HG03558 (cell line): ENCODE results near the gene MAPK4.
"Not testable (repeated sequence)": the region's sequence is repeated elsewhere in the genome, so short reads cannot be mapped to it uniquely, and the experiment has no call there.

Source experiments
- ATAC-seq: cut with Tn5 transposase; IDR thresholded peaks from one replicate; pipeline ENCODE4 v1.9.1; 2021; ENCODE audit warnings: moderate number of reproducible peaks; ENCODE audit not compliant: unreplicated experiment; ENCODE audit errors: extremely low read depth

Gene MAPK4

DNA sequence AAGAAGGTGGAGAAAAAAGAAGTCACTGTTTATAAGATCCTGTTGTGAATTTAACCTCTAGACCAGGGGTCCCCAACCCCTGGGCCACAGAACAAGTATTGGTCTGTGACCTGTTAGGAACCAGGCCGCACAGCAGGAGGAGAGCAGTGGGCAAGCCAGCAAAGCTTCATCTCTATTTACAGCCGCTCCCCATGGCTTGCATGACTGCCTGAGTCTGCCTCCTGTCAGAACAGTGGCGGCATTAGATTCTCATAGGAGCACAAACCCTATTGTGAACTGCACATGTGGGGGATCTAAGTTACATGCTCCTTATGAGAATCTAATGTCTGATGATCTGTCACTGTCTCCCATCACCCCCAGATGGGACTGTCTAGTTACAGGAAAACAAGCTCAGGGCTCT, 13.3 kb downstream of the MAPK4 start:
- not testable (repeated sequence) for ATAC-seq

DNA sequence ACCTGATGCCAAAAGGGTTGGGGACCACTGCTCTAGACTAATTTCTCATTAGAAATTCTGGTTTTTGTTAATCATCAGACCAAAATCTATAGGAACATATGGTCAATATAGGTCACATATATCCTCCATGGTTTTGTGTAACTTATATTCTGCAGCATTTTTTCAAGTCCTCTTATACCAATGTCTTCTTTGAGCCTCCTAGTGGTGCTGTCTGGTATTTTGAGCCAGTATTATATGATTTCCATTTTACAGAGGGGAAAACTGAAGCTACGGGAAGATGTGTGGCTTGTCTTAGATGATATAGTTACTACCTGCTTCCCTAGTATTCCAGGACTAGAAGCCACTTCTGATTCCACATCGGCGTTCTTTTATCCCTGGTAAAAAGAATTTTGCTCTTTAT, 13.8 kb downstream of the MAPK4 start:
- no peak for ATAC-seq

DNA sequence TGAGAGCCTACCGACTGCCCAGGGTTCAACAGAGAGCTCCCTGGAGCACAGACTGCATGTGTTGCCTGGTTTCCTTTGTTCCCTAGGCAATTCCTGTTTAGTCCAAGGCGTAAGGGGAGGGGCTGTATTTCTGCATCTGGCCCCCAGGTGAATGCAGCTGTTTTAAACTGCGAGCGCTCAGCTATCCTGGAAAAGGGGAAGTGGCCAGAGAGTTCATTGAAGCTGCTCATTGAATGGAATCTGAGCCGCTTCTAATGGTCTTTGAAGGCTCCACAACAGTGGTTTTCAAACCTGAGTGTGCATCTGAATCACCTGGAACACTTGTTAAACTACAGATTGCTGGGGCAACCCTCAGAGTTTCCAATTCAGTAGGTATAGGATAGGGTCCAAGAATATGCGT, 18.1 kb downstream of the MAPK4 start:
- no peak for ATAC-seq

DNA sequence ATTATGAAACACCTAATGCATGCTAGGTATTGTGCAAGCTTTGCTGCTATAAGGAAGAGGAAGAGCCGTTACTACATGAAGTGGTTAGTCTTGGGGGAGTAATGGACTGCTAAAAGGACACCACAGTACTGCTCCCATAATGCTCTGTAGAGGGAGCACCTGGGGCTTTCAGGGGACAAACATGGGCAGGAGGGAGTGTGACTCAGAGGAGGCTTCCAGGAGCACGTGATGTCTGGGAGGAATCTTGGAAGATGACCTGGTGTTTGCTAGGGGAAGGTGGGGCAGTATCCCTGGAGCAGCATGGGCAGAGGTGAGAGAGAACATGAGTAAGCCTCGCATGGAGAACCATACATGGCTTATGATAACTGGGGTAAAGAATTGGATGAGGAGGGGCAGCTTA, 18.8 kb downstream of the MAPK4 start:
- no peak for ATAC-seq

- no peak for ATAC-seq
Observed at GRCh38 chr18:50579061-50579774, 19.3 kb downstream of the MAPK4 start.

GRCh38 chr18:50581517-50581916, 21.6 kb downstream of the MAPK4 start:
- ATAC-seq: no peak

GRCh38 chr18:50582500-50582899, 22.6 kb downstream of the MAPK4 start:
- ATAC-seq: no peak

DNA sequence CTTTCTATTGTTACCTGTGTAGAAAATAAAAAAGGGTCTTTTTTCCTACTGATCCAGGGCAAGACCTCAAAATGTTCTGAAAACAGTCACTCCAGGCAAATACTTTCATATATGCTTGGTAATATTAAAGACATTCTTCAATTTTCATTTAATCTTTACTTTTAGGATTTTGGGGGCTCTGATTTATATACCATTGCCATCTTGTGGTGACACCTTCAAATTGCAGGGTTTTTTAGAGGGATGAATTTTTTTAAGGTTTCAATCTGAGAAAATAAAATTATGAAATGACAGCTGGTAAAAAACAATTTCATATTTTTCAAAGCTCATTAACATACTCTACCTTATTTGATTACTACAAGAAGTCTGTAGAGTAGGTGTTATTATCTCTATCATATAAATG, 26.8 kb downstream of the MAPK4 start:
- no peak for ATAC-seq

DNA sequence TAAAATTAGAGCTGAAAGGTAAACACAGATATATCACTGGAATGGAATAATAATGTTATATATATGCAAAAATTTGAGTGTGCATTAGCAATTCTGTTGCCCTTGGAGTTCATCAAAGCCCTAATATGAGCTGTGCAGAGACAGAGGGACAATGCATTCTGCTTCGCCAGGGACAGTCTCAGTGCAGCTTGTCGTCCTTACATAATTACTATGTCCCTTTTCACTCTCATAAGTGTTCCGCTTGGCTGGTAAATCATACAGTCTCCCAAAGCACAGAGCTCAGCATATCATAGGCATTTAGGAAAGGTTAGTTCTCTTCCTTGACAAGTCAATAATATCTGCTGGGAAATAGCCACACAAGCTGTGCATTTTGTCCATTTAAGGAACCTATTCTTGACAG, 30.7 kb downstream of the MAPK4 start:
- ATAC-seq: no peak

GRCh38 chr18:50594012-50594411, 34.1 kb downstream of the MAPK4 start:
- ATAC-seq: no peak

DNA sequence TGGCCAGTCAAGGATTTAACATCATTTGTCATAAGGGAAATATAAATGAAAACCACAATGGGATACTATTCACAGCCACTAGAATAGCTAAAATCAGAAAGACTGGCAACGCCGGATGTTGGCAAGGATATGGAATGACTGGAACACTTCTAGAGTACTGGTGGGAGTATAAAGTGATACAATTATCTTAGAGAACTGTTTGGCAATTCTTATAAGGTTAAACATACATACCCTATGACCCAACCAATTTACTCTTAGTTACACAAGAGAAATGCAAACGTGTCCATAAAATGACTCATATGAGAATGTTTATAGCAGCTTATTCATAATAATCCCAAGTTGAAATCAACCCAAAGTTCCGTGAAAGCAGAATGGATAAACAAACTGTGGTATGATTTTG, 35.1 kb downstream of the MAPK4 start:
- ATAC-seq: no peak

- no peak for ATAC-seq
Observed at GRCh38 chr18:50602466-50602865, 42.6 kb downstream of the MAPK4 start.

DNA sequence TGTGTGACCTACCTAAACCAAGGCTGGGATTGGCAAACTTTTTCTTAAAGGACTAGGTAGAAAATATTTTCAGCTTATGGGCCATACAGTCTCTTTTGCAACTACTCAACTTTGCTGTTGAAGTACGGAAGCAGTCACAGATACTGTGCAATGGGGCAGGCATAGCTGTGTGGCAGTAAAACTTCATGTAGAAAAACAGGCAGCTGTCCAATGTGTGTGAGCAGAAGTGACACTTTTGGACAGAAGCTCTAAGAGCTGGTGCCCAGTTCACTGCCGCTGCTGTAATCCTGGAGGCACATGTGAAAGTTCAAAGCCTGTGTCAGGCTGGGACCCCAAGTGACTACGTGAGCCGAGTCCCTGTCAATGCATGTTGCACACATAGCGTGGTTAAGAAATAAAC, 46.7 kb downstream of the MAPK4 start:
- no peak for ATAC-seq

DNA sequence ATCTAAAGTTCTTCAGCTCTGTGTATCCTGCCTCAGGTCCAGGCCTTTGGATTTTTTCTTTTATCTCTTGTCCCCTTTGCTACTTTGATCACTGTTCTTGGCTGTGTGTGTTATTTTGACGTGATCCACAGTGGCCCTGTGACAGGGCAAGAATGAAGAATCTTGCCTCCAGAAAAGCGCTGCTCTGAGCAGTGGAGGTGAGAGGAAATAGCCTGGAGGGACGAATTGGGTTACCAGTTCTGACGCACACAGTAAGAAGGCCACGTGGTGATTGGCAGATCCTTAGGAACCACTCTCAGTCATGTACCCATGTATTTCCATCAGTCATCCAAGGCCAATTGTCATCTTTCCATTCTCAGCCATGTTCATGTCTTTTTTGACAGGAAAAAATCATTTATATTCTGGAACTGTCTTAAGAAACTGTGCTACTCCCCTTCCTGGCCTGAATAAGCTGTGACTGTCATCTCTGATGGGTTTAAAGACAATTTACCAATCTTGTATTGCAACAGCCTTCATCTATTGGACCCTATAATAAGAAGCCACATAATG, 47.6 kb downstream of the MAPK4 start:
- ATAC-seq: no peak

DNA sequence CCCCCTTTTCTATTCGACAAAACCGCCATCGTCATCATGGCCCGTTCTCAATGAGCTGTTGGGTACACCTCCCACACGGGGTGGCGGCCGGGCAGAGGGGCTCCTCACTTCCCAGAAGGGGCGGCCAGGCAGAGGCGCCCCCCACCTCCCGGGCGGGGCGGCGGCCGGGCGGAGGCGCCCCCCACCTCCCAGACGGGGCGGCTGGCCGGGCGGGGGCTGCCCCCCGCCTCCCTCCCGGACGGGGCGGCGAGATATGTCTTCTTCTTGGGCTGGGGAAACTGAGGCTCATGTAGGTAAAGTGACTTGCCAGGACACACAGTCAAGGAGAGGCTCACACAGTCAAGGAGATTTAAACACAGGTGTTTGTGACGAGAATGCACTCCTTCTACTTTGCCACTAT, 49.3 kb downstream of the MAPK4 start:
- not testable (repeated sequence) for ATAC-seq

GRCh38 chr18:50610349-50610748, 50.5 kb downstream of the MAPK4 start:
- no peak for ATAC-seq

GRCh38 chr18:50611529-50611941, 51.6 kb downstream of the MAPK4 start:
- no peak for ATAC-seq

GRCh38 chr18:50614838-50615237, 55.0 kb downstream of the MAPK4 start:
- ATAC-seq: no peak

DNA sequence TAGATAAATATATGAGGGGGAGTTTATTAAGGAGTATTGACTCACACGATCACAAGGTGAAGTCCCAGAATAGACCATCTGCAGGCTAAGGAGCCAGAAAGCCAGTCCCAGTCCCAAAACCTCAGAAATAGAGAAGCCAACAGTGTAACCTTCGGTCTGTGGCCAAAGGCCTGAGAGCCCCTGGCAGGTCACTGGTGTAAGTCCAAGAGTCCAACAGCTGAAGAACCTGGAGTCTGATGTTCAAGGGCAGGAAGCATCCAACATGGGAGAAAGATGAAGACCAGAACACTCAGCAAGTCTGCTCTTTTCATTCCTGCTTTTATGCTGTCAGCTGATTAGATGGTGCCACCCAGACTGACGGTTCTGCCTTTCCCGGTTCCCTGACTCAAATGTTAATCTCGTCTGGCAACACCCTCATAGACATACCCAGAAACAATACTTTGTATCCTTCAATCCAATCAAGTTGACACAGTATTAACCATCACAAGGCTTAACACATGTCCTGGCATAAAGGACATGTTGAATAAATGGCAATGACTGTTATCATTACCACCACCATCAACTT, 56.7 kb downstream of the MAPK4 start:
- ATAC-seq: no peak

- ATAC-seq: no peak
Observed at GRCh38 chr18:50619861-50620275, 60.0 kb downstream of the MAPK4 start.

DNA sequence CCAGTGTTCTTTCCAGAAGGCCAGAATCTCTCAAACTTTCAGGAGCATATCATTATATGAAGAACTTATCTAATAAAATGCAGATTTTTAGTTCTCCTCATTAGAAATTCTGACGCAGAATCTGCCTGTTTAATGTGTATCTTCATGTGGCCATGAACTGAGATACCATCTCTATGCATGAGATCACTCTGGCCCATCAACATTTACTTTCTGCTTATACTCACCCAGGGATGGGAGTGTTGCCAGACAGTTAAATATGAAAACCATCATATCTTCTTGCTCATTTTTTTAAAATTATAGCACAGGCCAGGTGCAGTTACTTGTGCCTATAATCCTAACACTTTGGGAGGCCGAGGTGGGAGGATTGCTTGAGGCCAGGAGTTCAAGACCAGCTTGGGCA, 60.4 kb downstream of the MAPK4 start:
- ATAC-seq: no peak

- ATAC-seq: no peak
Observed at GRCh38 chr18:50621366-50621765, 61.5 kb downstream of the MAPK4 start.
